Choroid plexus epithelial cell (primary cell): ENCODE measurements around the gene SEMA3A.

ENCODE experiments used
- DNase-seq: peaks from one replicate; pipeline ENCODE4 v3.0.0-alpha.2; 2010; ENCODE audit warnings: low read depth
- H3K4me3 ChIP-seq: 2 replicates; pipeline ENCODE4 v1.5.1; 2011; ENCODE audit warnings: low read depth, mild to moderate bottlenecking, control low read depth, low read length, moderate library complexity
- CTCF ChIP-seq: conservative IDR thresholded peaks from 2 replicates; pipeline ENCODE4 v1.5.1; 2011; ENCODE audit warnings: low read depth, mild to moderate bottlenecking, control low read depth, inconsistent platforms, low read length, moderate library complexity

SEMA3A gene

DNA sequence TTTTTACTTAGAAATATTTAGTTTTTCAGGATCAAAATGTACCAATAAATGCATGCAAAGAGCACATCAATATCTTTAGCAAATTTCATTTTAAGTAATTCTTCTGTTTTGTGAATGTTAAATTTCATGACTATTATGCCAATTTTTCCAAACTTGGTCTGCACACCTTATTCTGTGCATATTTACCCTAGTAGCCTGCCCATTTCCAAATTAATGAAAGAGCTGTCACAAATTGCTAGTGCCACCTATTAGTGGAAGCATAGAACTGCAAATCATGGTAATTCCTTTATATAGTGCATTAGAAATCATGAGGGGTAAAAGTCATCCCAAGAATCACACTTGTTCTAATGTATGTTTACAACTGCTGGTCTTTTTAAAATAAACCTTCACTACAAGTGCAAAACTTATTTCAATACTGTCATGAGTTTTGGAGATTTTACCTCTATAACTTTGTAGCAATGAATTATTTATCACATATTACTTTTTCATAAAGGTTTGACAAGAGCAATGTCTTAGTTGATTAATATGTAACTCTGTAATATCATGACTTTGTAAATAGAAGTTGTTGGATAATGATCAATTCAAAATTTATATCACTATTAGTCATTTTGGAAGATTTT is 5.7 kb downstream of the SEMA3A start:
- TF ChIP-seq CTCF = peak; percentile 64
- H3K4me3 ChIP-seq = no peak overlapping the region
- DNase-seq = peak; percentile 64

DNA sequence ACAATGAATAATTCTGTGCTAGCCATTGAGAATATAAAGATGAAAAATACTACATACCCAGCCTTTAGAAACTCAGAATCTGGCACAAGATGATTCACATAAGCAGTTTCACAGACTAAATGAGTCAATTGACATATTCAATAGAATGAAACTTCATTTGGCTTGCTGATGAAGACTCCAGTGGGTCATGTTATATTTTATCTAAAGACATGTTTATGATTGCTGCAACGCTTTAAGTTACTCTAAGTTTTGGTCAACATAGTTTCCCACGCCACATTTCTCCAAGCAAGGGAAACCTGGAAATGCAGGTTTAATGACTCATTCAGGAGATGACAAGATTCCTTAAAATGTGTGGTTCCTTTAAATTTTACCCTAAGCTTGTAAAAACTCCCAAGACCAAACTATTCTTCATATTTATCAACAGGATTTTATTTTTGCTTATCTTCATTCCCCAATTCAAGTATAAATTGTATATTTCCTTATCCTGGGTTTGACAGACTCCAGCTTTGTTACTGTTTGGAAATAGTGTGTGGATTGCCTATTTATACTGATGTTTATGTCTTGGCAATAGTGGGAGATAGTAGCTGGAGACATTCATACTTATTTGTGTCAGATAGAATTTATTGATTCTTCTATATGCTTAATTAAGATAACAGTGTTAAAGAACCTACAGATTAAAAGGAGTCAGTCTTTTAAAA is 6.6 kb downstream of the SEMA3A start:
- DNase-seq = no peak
- TF ChIP-seq CTCF = no peak
- H3K4me3 ChIP-seq = no peak overlapping the region

DNA sequence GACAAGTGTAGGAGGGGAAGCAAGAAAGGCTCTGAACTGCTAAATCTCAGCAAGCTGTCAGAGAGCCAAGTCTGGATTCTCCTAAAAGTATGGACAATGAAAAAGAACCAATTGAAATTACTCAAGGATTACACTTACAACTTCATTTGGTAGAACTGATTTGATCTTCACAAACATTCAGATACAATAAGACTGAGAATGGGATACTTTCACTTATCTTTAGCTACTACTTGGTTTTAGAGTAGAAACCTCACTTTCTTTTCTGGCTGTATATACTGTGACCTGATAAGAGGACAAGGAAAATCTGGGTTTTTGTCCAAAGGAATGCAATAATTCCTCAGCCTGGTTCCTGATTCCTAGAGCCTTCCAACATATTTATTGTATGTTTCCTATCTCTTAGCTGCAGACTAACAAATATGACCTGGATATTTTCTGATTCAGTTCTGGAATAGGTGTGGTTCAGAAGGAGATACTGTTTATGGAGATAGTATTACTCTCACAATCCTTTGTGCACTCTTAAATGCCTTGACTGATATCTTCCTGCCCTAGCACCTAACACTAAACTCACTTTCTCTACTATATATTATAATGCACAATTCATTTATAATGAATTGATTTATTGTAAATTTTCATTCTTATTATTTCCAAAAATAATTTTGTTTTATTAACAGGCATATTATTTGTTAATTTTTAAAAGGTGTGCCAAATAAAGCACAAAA is 7.3 kb downstream of the SEMA3A start:
- no peak overlapping the region for H3K4me3 ChIP-seq
- TF ChIP-seq CTCF = no peak
- DNase-seq = no peak

GRCh38 chr7:84183741-84184140 is 10.8 kb downstream of the SEMA3A start:
- no peak for TF ChIP-seq CTCF
- DNase-seq = no peak
- H3K4me3 ChIP-seq = no peak overlapping the region

- no peak for DNase-seq
- TF ChIP-seq CTCF = no peak
- H3K4me3 ChIP-seq = no peak overlapping the region
Observed at GRCh38 chr7:84182301-84182700, 12.3 kb downstream of the SEMA3A start.

GRCh38 chr7:84181628-84182027 is 13.0 kb downstream of the SEMA3A start:
- no peak overlapping the region for H3K4me3 ChIP-seq
- no peak for DNase-seq
- TF ChIP-seq CTCF = no peak
